CD14-positive monocyte (primary cell): Measurements from ENCODE around the gene CDC42EP2. TPM values are rescaled to one million over a fixed set of nuclear protein-coding genes. Genes with fewer than 3 reads are reported as not detected.

Experiments used
- DNase-seq, 3 donors: peaks; one replicate each; pipeline ENCODE4 v3.0.0-alpha.2; 2011 to 2022
- H2AFZ ChIP-seq: 2 replicates; pipeline ENCODE4 v1.6.0; 2012; ENCODE audit warnings: mild to moderate bottlenecking, low read depth, low read length, inconsistent platforms; ENCODE audit not compliant: insufficient read depth, poor library complexity, severe bottlenecking
- H3K27ac ChIP-seq, 2 donors: 1 replicate in 1 of 2; 2 replicates in 1 of 2; pipeline ENCODE4 v1.5.1; 2012 to 2013; ENCODE audit warnings: low read length in 2 of 2, control low read depth in 1 of 2, inconsistent platforms in 1 of 2, low read depth in 1 of 2, mild to moderate bottlenecking in 1 of 2
- H3K27me3 ChIP-seq, 2 donors: one replicate each; pipeline versions ENCODE4 v1.6.0 to v1.6.1; 2011 to 2013; ENCODE audit warnings: low read length in 2 of 2; ENCODE audit not compliant: control insufficient read depth in 2 of 2, insufficient read depth in 2 of 2
- H3K36me3 ChIP-seq, 2 donors: replicated peaks in 1 of 2; 1 replicate in 1 of 2; 2 replicates in 1 of 2; pipeline versions ENCODE4 v1.5.1 to v1.6.1; 2012 to 2013; ENCODE audit warnings: low read length in 2 of 2, control low read depth in 1 of 2, inconsistent platforms in 1 of 2, mild to moderate bottlenecking in 1 of 2; ENCODE audit not compliant: insufficient read depth in 2 of 2, control insufficient read depth in 1 of 2
- H3K4me1 ChIP-seq, 2 donors: 1 replicate in 1 of 2; 2 replicates in 1 of 2; pipeline versions ENCODE4 v1.5.1 to v1.6.1; 2012 to 2013; ENCODE audit warnings: low read length in 2 of 2, control low read depth in 1 of 2, inconsistent platforms in 1 of 2, mild to moderate bottlenecking in 1 of 2, moderate library complexity in 1 of 2; ENCODE audit not compliant: insufficient read depth in 2 of 2, control insufficient read depth in 1 of 2
- H3K4me2 ChIP-seq: replicated peaks from 2 replicates; pipeline ENCODE3; 2012; ENCODE audit warnings: low read length, moderate library complexity, mild to moderate bottlenecking; ENCODE audit not compliant: poor library complexity, severe bottlenecking; ENCODE audit errors: extremely low read depth
- H3K4me3 ChIP-seq, 3 experiments: fragments of 200-600 bp in 1 of 3; sonication (generic) in 1 of 3; replicated peaks in 1 of 3; 1 replicate in 2 of 3; 2 replicates in 1 of 3; pipeline ENCODE4 v1.5.1; 2011 to 2013; ENCODE audit warnings: low read length in 3 of 3, mild to moderate bottlenecking in 3 of 3, control low read depth in 2 of 3, low read depth in 2 of 3, inconsistent platforms in 1 of 3, moderate library complexity in 1 of 3
- H3K79me2 ChIP-seq: 2 replicates; pipeline ENCODE4 v1.6.0; 2012; ENCODE audit warnings: mild to moderate bottlenecking, control low read depth, inconsistent platforms, low read length, moderate library complexity; ENCODE audit not compliant: insufficient read depth
- H3K9ac ChIP-seq: 2 replicates; pipeline ENCODE4 v1.6.0; 2017; ENCODE audit warnings: low read length, mild to moderate bottlenecking; ENCODE audit not compliant: insufficient read depth, poor library complexity, severe bottlenecking
- H3K9me3 ChIP-seq, 2 donors: replicated peaks in 1 of 2; 1 replicate in 1 of 2; 2 replicates in 1 of 2; pipeline versions ENCODE4 v1.5.1 to v1.6.1; 2012 to 2013; ENCODE audit warnings: low read length in 2 of 2, control low read depth in 1 of 2; ENCODE audit not compliant: control insufficient read depth in 1 of 2, insufficient read depth in 1 of 2
- H4K20me1 ChIP-seq: 2 replicates; pipeline ENCODE4 v1.6.0; 2012; ENCODE audit warnings: mild to moderate bottlenecking, low read length, control low read depth, moderate library complexity; ENCODE audit not compliant: insufficient read depth
- H3K27ac Mint-ChIP-seq, 7 donors: one replicate each; pipeline ENCODE4 v1.8.0; 2020; ENCODE audit warnings: mild to moderate bottlenecking in 7 of 7, mixed read lengths in 7 of 7, moderate library complexity in 6 of 7, inconsistent platforms in 2 of 7
- H3K27me3 Mint-ChIP-seq, 3 donors: one replicate each; pipeline ENCODE4 v1.8.0; 2021 to 2022; ENCODE audit warnings: low read depth in 3 of 3, mild to moderate bottlenecking in 3 of 3, mixed read lengths in 3 of 3, moderate library complexity in 3 of 3, inconsistent platforms in 1 of 3
- H3K36me3 Mint-ChIP-seq, 2 donors: one replicate each; pipeline ENCODE4 v1.8.0; 2020; ENCODE audit warnings: mixed read lengths in 2 of 2, inconsistent platforms in 1 of 2, mild to moderate bottlenecking in 1 of 2
- H3K4me1 Mint-ChIP-seq: one replicate; pipeline ENCODE4 v1.8.0; 2020; ENCODE audit warnings: mild to moderate bottlenecking, mixed read lengths
- H3K4me3 Mint-ChIP-seq, 2 donors: one replicate each; pipeline ENCODE4 v1.8.0; 2020; ENCODE audit warnings: mild to moderate bottlenecking in 2 of 2, mixed read lengths in 2 of 2, moderate library complexity in 1 of 2
- H3K9me3 Mint-ChIP-seq, 7 donors: one replicate each; pipeline ENCODE4 v1.8.0; 2020 to 2022; ENCODE audit warnings: mixed read lengths in 7 of 7, mild to moderate bottlenecking in 6 of 7, moderate library complexity in 6 of 7, inconsistent platforms in 2 of 7
- CTCF ChIP-seq: fragments of 200-600 bp; IDR thresholded peaks from one replicate; pipeline ENCODE4 v1.8.0; 2022; ENCODE audit warnings: antibody characterized with exemption, mild to moderate bottlenecking
- WGBS: methylation state at CpG from one replicate; pipeline ENCODE4 v1.1.5; 2013; ENCODE audit warnings: missing lambda C conversion rate; ENCODE audit not compliant: insufficient coverage; 5-methylcytosine and 5-hydroxymethylcytosine counted together
- intact Hi-C, 2 donors: fragments of 100-400 bp; cut with micrococcal nuclease; formaldehyde crosslinking; loops; one replicate each; pipeline versions ENCODE4 v1.15.0 to v1.15.1; 2023
- polyA plus RNA-seq, 3 donors: library from polyadenylated mRNA; depleted of rRNA in 1 of 3; unstranded in 2 of 3; stranded (reverse) in 1 of 3; fragments of 300-500 nt in 2 of 3; fragments of >200 nt in 1 of 3; fragmentation: Illumina TruSeq in 2 of 3; gene quantifications; 1 replicate in 2 of 3; 2 replicates in 1 of 3; pipeline ENCODE4 v1.2.3, GENCODE V29; 2012 to 2021

The CDC42EP2 gene
- polyA plus RNA-seq, 3 donors: 5.4 to 15.6 (median 10.1) TPM

DNA sequence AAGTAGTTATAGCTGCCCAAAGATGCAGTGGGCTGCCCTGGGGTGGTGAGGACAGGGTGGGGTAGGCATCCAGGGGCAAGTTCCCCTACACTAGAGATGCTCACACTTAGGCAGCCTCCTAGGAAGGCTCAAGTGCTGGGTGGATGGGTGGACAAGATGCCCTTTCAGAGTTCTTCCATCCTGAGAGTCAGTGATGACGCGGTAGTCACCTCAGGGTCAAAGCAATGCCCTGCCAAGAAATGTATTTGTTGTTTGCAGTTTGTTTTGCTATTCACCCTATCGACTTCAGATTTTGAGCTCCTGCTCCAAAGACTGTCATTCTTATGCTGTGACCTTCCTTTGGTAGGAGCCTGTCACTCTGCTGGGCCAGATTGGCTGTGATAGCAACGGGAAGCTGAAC lies 34.0 kb upstream of the CDC42EP2 start:
- no peaks in the 10 kb centered on the region for H3K9me3 ChIP-seq
- intact Hi-C loops: no loop called here
- Mint-ChIP-seq H3K27me3 (no peaks in the 10 kb centered on the region), H3K4me1 (peaks cover 27% of the 10 kb centered on the region), H3K4me3 (no peak overlapping the region), H3K27ac (peak overlapping the region in 1 of 7 donors; percentile 72), H3K36me3 (peaks cover 61 to 67% of the 10 kb centered on the region in 2 donors), H3K9me3 (no peaks in the 10 kb centered on the region)
- peak overlapping the region; percentile 5 for H3K4me2 ChIP-seq
- peaks cover 28 to 60% of the 10 kb centered on the region in 2 donors for H3K36me3 ChIP-seq
- H3K4me3 ChIP-seq: peak overlapping the region in 1 of 3 experiments; percentile 1
- peaks cover 25 to 35% of the 10 kb centered on the region in 2 donors for H3K4me1 ChIP-seq
- peak overlapping the region; percentile 9 to 63 for H3K27ac ChIP-seq
- no peak overlapping the region for H3K9ac ChIP-seq
- H3K27me3 ChIP-seq: no peaks in the 10 kb centered on the region
- no peaks in the 10 kb centered on the region for H3K79me2 ChIP-seq
- DNase-seq: no peak
- no peak for TF ChIP-seq CTCF
- 96% methylated on average over 3 of the region's 4 CpGs for WGBS
- no peak overlapping the region for H2AFZ ChIP-seq
- H4K20me1 ChIP-seq: no peaks in the 10 kb centered on the region

GRCh38 chr11:65286686-65287085 lies 28.0 kb upstream of the CDC42EP2 start:
- Histone ChIP-seq H3K4me3 (no peak overlapping the region), H3K27ac (peak overlapping the region in 1 of 2 donors; percentile 4), H3K9me3 (no peaks in the 10 kb centered on the region), H3K36me3 (peaks cover 11 to 44% of the 10 kb centered on the region in 2 donors), H2AFZ (no peak overlapping the region), H4K20me1 (no peaks in the 10 kb centered on the region), H3K9ac (no peak overlapping the region), H3K4me2 (no peak overlapping the region), H3K79me2 (no peaks in the 10 kb centered on the region), H3K4me1 (peaks cover 36 to 39% of the 10 kb centered on the region in 2 donors), H3K27me3 (no peaks in the 10 kb centered on the region)
- no peak for TF ChIP-seq CTCF
- no peak overlapping the region for H3K4me3 Mint-ChIP-seq
- DNase-seq: no peak
- 100% methylated on average over 2 of the region's 4 CpGs for WGBS
- H3K27me3 Mint-ChIP-seq: no peaks in the 10 kb centered on the region
- peaks cover 0 to 2% (median 0%) of the 10 kb centered on the region in 7 donors for H3K9me3 Mint-ChIP-seq
- intact Hi-C loops: no loop called here
- peak overlapping the region in 2 of 7 donors; percentile 20 to 73 for H3K27ac Mint-ChIP-seq
- H3K36me3 Mint-ChIP-seq: peaks cover 42 to 55% of the 10 kb centered on the region in 2 donors
- peaks cover 35% of the 10 kb centered on the region for H3K4me1 Mint-ChIP-seq
